Mammary epithelial cell (primary cell): ENCODE measurements around the gene IKBKG.

Experiments
- EZH2 ChIP-seq: IDR thresholded peaks from 2 replicates; pipeline ENCODE4 v1.6.1; 2012; ENCODE audit warnings: low read length, inconsistent platforms, borderline replicate concordance
- TF ChIP-seq, protein P1 (sequence below), 2 donors: IDR thresholded peaks in 1 of 2; conservative IDR thresholded peaks in 1 of 2; 2 replicates each; pipeline ENCODE4 v1.5.1; 2011 to 2012; ENCODE audit warnings: inconsistent platforms in 2 of 2, low read length in 2 of 2, mild to moderate bottlenecking in 2 of 2, control low read depth in 1 of 2, low read depth in 1 of 2; ENCODE audit not compliant: insufficient read depth in 1 of 2; ENCODE audit errors: extremely low read depth in 1 of 2

DNA sequence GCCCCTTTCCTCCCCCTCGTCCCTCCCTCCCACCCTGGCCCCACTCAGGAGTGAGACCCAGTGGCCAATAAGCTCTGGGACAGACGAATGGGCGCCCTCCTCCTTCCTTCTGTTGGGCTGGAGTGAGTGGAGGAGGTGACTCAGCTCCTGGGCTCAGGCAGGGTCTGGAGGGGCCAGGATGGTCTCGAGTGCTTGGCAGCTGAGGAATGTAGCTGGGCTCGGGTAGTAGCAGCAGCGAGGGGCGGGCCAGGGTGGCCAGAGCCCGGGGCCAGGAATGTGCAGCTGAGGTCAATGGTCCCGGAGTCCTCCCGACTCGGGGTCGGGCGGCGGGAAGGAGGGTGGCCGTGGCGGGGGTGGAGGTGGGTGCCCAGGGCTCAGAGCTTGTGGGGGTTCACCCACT is 15.8 kb upstream of the IKBKG start:
- TF ChIP-seq, protein P1, sequence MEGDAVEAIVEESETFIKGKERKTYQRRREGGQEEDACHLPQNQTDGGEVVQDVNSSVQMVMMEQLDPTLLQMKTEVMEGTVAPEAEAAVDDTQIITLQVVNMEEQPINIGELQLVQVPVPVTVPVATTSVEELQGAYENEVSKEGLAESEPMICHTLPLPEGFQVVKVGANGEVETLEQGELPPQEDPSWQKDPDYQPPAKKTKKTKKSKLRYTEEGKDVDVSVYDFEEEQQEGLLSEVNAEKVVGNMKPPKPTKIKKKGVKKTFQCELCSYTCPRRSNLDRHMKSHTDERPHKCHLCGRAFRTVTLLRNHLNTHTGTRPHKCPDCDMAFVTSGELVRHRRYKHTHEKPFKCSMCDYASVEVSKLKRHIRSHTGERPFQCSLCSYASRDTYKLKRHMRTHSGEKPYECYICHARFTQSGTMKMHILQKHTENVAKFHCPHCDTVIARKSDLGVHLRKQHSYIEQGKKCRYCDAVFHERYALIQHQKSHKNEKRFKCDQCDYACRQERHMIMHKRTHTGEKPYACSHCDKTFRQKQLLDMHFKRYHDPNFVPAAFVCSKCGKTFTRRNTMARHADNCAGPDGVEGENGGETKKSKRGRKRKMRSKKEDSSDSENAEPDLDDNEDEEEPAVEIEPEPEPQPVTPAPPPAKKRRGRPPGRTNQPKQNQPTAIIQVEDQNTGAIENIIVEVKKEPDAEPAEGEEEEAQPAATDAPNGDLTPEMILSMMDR (conservative IDR thresholded peaks at IDR 0.05 in 1 of 2, IDR thresholded peaks at IDR 0.05 in 1 of 2; ENCODE audit: extremely low read depth in 1 of 2, insufficient read depth in 1 of 2, low read depth in 1 of 2, low read length in 2 of 2), result no peak
- no peak for TF ChIP-seq EZH2
